A673 (cell line): ENCODE results near the gene DCAF12. TPM values are rescaled to one million over a fixed set of nuclear protein-coding genes. Genes with fewer than 3 reads are reported as not detected.

ENCODE experiments used
- BruUV-seq: library from RNA; stranded (reverse); fragments of 400-500 nt; replicated peaks from 2 replicates; lab custom pipeline; 2021; lab: Mats Ljungman, UMichigan
- CTCF ChIA-PET: fragments of 300-600 bp; sonication (Branson Sonifier 250); formaldehyde crosslinking; loops from one replicate; lab custom pipeline; 2022; ENCODE audit warnings: antibody characterized with exemption; lab: Charles Lee
- POLR2A ChIA-PET: fragments of 300-600 bp; sonication (Branson Sonifier 250); formaldehyde crosslinking; loops from one replicate; lab custom pipeline; 2022; ENCODE audit warnings: antibody characterized with exemption; ENCODE audit not compliant: low non-redundant PET; lab: Charles Lee
- DNase-seq: peaks from one replicate; pipeline ENCODE4 v3.0.0-alpha.2; 2015; ENCODE audit warnings: low spot score
- H3K27ac ChIP-seq: fragments of 200-600 bp; sonication (generic); 2 replicates; pipeline ENCODE4 v1.5.1; 2016; ENCODE audit warnings: mixed run types, low read depth, mild to moderate bottlenecking, mixed read lengths, antibody characterized with exemption, low read length; ENCODE audit not compliant: poor library complexity, severe bottlenecking
- H3K27me3 ChIP-seq: fragments of 200-600 bp; sonication (generic); replicated peaks from 2 replicates; pipeline ENCODE4 v1.6.1; 2017; ENCODE audit warnings: mixed run types, low read depth, mild to moderate bottlenecking, mixed read lengths, antibody characterized with exemption, low read length; ENCODE audit not compliant: insufficient read depth, poor library complexity
- H3K36me3 ChIP-seq: fragments of 200-600 bp; sonication (generic); 2 replicates; pipeline ENCODE4 v1.6.1; 2016; ENCODE audit warnings: mixed run types, mild to moderate bottlenecking, mixed read lengths, antibody characterized with exemption, low read length; ENCODE audit not compliant: insufficient read depth, poor library complexity, severe bottlenecking
- H3K4me1 ChIP-seq: fragments of 200-600 bp; sonication (generic); 2 replicates; pipeline ENCODE4 v1.6.1; 2017; ENCODE audit warnings: mixed run types, mild to moderate bottlenecking, mixed read lengths, antibody characterized with exemption, low read length; ENCODE audit not compliant: insufficient read depth, poor library complexity, severe bottlenecking
- H3K4me3 ChIP-seq: fragments of 200-600 bp; sonication (generic); 2 replicates; pipeline ENCODE4 v1.5.1; 2016; ENCODE audit warnings: low read depth, mixed run types, mild to moderate bottlenecking, mixed read lengths, low read length; ENCODE audit not compliant: poor library complexity, severe bottlenecking
- H3K9me3 ChIP-seq: fragments of 200-600 bp; sonication (generic); 2 replicates; pipeline ENCODE4 v1.6.1; 2016; ENCODE audit warnings: mixed run types, low read depth, mild to moderate bottlenecking, mixed read lengths, antibody characterized with exemption, low read length; ENCODE audit not compliant: poor library complexity, severe bottlenecking
- CTCF ChIP-seq: fragments of 300-800, 200-600 bp; sonication (generic); conservative IDR thresholded peaks from 2 replicates; pipeline ENCODE4 v1.5.1; 2017; ENCODE audit warnings: low read depth, mild to moderate bottlenecking, antibody characterized with exemption, low read length, moderate library complexity, mixed read lengths
- EZH2 ChIP-seq: fragments of 200-600 bp; sonication (generic); IDR thresholded peaks from 2 replicates; pipeline ENCODE4 v1.6.1; 2017; ENCODE audit warnings: borderline replicate concordance, low read depth, mild to moderate bottlenecking, mixed read lengths, antibody characterized with exemption, low read length; ENCODE audit not compliant: poor library complexity, severe bottlenecking
- intact Hi-C: fragments of 100-400 bp; cut with micrococcal nuclease; formaldehyde crosslinking; loops from one replicate; pipeline ENCODE4 v1.10.0; 2022; ENCODE audit not compliant: unreplicated experiment
- total RNA-seq: library from RNA; stranded (reverse); gene quantifications from 2 replicates; pipeline ENCODE4 v1.2.3, GENCODE V29; 2021

The DCAF12 gene
- total RNA-seq, 1 experiment from 2014 or later: 37.9 TPM

- TF ChIP-seq EZH2 (no peak), CTCF (no peak)
- Histone ChIP-seq H3K36me3 (no peaks in the 10 kb centered on the region), H3K27me3 (no peaks in the 10 kb centered on the region), H3K9me3 (no peaks in the 10 kb centered on the region), H3K27ac (no peak overlapping the region), H3K4me1 (no peaks in the 10 kb centered on the region), H3K4me3 (no peak overlapping the region)
- CTCF ChIA-PET: no interaction called here
- POLR2A ChIA-PET: no interaction called here
- no peak for DNase-seq
- intact Hi-C loops: loop anchor here (5.0 to 10.0 kb wide), 2 partner anchors 182 to 335 kb away; no protein-coding TSS in a partner anchor
- no TSS peak for BruUV-seq
Measured at GRCh38 chr9:34072410-34072809, 54.1 kb downstream of the DCAF12 start.

- POLR2A ChIA-PET: no interaction called here
- H3K36me3 ChIP-seq: no peaks in the 10 kb centered on the region
- BruUV-seq: no TSS peak
- no peaks in the 10 kb centered on the region for H3K27me3 ChIP-seq
- intact Hi-C loops: loop anchor here (5.0 to 10.0 kb wide), 2 partner anchors 184 to 333 kb away; no protein-coding TSS in a partner anchor
- H3K27ac ChIP-seq: no peak overlapping the region
- no peak for DNase-seq
- no peaks in the 10 kb centered on the region for H3K4me1 ChIP-seq
- no peaks in the 10 kb centered on the region for H3K9me3 ChIP-seq
- CTCF ChIA-PET: no interaction called here
- H3K4me3 ChIP-seq: no peak overlapping the region
- no peak for TF ChIP-seq CTCF
- TF ChIP-seq EZH2: no peak
Measured at GRCh38 chr9:34070606-34071324, 55.7 kb downstream of the DCAF12 start.

- no peaks in the 10 kb centered on the region for H3K9me3 ChIP-seq
Measured at GRCh38 chr9:34069831-34070230, 56.7 kb downstream of the DCAF12 start.

More at GRCh38 chr9:34069831-34070230, 56.7 kb downstream of the DCAF12 start:
- TF ChIP-seq CTCF (no peak), EZH2 (no peak)
- no peak for DNase-seq
- no peaks in the 10 kb centered on the region for H3K4me1 ChIP-seq
- intact Hi-C loops: loop anchor here (5.0 to 10.0 kb wide), 2 partner anchors 185 to 333 kb away; no protein-coding TSS in a partner anchor
- no peak overlapping the region for H3K27ac ChIP-seq
- H3K36me3 ChIP-seq: no peaks in the 10 kb centered on the region
- CTCF ChIA-PET: no interaction called here
- BruUV-seq: no TSS peak
- no peaks in the 10 kb centered on the region for H3K27me3 ChIP-seq
- POLR2A ChIA-PET: no interaction called here
- no peak overlapping the region for H3K4me3 ChIP-seq
